Measurements from ENCODE around the gene HIPK2.

The HIPK2 gene

GRCh38 chr7:139695051-139695450, 82.7 kb downstream of the HIPK2 start:
- DNase-seq, result no peak

DNA sequence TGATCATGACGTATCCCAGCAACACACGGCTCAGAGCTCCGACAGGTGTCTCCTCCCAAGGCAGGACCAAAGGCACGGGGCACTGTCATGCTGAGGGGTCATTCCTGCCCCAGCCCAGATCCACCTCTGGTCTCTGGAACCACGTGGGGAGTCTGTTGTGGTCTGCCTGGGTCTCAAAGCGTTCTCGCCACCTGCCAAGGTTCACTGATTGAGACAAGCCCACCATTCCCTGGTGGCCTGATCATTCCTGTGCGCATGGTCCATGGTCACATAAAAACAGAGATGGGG, 83.5 kb downstream of the HIPK2 start:
- DNase-seq, result no peak

DNA sequence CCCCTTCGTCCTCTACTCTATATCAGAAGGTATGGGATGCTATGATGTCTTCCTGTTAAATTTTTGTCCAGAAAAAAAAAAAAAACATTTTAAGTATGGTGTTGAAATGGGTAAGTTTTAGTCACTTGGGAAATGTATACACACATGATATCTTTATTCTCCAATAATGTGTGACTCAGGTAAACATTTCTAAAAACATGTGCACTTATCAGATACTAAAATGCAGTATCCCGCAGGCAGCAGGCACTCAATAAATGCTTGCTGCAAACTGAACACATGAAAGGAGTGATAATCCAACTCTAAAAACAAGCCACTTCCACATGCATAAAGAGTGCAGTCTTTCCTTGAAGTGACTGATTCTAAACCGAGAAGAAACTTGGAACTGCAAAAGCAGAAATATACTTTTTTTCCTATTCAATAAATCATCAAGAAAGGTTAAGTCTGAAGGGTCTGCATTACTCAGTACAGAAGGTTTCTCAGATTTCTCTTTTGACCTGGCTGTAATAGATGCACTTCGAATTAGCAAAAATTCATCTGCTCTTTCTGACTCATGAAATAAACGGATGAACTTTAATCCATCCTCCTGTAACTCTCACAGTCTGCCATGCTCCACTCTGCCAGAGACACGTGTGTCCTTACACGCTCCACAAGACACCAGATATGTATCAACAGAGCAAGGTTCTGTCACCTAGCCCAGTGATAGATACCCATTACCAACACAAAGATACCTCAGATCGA, 84.0 kb downstream of the HIPK2 start:
- no peak for DNase-seq

DNA sequence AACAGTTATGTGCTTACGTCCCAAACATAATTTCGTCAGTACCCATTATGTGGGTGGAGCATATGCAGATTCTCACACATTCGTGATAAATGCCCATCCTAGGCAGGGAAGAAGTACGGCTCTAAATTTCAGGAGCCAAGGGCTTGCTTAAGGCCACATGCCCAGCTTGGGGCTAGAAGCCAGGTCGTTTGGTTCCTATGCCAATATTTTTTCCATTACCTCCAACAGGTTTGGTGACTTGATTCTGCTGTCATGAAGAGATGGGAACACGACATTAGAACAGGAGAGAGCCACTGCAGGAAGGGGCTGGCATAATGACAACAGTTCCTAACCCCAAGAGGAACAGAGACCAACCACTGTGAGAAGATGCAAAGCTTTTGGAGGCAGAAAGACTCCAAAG, 85.1 kb downstream of the HIPK2 start:
- DNase-seq, result no peak

DNA sequence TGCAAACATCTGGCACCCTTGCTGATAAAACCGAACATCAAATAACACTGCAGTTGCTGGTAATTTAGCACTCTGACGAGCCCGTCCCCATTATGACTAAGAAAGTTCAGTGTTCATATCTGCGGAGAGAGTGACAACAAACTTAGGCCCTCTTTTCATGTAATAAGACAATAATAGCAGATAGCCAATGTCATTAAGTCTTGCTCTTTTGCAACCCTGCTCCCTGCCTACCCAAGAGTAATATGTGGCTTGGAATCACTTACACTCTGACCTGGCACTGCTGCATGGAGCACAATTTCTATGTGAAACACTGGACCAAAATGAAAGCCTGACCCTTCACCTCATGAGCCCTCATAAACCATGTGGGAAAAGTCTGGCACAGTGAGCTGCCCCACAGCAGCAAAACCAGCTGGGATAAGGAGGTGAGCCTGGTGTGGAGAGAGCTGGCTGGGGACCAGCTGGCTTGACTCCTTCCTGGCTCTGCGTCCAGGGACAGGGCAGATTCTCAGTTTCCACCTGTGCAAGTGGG, 86.5 kb downstream of the HIPK2 start:
- DNase-seq, result no peak

- DNase-seq, result peak; percentile 63
These were observed 89.7 kb downstream of the HIPK2 start for GRCh38 chr7:139687980-139688632.

DNA sequence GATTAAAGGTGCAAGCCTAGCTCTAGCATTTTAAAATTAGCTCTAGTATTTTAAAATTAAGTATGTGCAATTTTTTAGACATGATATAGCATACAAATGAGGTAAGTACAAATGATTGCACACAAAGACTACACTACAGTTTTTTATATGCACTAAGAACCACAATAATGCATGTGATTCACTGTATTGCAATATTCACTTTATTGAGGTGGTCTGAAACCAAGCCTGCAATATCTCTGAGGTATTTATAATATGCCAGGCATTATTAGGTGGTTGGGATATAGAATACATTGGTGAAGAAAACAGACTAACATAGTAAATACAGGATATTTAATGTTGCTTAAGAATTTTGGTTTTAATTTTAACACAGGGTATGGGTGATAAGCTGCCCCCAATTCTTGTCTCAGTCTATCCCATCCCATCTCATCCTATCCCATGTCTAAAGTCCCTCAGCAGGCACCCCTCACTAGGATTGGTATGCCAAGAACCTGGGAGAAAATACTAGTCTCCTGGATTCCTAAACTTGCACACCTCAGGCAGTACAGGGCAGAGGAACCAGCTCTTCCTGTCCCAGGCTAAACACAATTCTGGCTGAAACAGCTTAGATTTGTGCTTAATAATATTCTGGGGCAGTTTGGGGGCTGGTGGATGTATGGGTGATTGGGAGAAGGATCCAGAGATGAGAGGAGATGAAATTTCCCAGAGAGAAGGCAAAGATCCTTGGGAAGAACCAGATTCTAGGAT, 90.4 kb downstream of the HIPK2 start:
- peak; percentile 50 for DNase-seq

DNA sequence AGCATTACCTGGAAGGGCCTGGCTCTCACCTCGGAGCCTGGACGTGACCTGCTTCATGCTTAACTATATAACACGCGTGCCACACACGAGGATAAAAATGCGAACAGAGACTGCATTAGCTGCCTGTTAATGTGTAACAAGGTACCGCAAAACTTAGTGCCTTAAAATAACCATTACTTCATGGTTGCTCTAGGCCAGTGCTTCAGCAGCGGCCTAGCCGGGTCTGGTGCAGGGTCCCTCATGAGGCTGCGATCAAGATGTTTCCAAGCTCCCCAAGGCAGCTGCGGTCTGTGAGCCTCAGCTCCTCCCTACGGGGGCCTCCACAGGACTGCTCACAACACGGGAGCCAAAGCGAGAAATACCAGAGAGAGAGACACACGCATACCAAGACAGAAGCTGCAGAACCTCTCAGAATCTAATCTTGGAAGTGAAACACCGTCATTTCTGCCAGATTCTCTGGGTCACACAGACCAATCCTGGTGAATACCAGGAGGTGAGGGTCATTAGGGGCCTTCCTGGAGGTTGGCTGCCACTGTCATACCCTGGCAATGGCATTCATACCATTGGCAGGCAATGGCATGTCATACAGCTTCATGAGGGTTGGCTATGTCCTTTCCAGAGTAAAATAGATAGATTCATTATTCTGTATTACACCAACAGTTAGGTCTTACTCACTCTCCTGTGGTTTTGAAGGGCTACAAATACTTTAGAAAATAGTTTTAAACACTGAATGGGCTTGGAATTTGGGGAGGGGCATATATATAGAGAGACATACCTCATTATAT, 94.5 kb downstream of the HIPK2 start:
- peak; percentile 95 for DNase-seq

- peak; percentile 95 for DNase-seq
These were observed 95.4 kb downstream of the HIPK2 start for GRCh38 chr7:139682136-139683013.

DNA sequence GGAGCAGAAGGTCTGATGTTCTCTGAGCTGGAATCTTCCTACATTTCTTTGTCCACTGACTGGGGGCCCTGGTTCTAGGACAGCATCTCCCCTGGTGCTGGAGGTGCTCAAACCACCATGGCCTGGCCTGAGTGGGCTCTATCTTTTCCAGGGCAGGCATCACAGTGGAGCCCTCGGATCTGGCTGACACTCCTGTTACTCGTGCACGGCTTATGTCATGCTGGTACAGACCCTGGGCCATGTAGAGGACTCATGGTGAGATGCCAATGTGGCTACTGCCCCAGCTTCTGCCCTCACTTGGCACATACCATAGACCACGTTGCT, 96.0 kb downstream of the HIPK2 start:
- no peak for DNase-seq

DNA sequence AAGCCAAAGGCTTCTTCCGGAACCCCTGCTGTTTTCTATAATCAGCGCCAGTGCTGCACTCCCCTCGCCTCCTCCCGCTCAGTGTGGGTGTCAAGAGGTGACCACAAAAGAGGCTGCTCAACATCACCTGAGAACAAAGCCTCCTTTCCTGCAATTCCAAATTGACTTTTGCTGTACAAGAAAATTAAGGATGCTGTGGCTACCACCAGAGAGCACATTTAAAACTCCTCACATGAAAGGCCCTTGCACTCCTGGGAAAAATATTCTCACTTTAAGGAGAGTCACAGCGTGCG, 96.4 kb downstream of the HIPK2 start:
- DNase-seq, result no peak

GRCh38 chr7:139680676-139681462, 96.9 kb downstream of the HIPK2 start:
- peak; percentile 97 for DNase-seq

- peak; percentile 44 for DNase-seq
These were observed 97.8 kb downstream of the HIPK2 start for GRCh38 chr7:139679731-139680594.

DNA sequence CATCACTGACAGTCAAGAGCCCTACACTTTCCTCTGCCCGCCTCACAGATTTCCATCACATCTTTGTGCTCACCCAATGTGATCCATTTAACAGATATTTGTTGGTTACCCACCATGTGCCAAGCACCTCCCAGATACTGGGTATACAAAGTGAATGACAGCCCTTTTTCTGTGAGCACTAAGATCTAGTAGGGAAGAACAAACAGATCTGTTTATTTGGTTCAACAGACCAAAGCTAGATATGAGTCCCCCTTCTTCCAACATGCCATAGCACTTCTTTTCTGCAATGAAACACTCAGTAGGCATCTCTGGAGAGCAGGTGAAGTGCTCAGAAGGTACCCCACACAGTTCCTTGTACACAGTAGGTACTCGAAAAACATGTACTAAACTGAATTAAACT, 101.4 kb downstream of the HIPK2 start:
- no peak for DNase-seq

GRCh38 chr7:139675127-139676125, 102.4 kb downstream of the HIPK2 start:
- DNase-seq, result peak; percentile 55

DNA sequence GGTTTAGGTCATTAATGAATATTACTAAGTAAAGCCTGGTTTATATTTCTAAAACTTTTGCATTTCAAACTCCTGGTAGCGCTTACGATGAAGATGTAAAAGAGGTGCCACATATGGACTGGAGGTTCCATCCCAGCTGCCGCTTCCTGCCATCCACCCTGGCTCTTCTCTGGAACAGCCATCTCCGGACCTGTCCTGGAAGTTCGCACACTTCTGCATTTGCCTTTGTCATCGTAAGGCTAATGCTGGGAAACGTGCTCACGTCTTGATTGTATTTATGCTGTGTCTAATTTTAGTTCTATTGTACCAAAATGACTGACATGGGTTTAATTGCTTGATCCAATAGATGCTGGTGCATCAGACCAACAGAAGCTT, 103.1 kb downstream of the HIPK2 start:
- DNase-seq, result no peak

DNA sequence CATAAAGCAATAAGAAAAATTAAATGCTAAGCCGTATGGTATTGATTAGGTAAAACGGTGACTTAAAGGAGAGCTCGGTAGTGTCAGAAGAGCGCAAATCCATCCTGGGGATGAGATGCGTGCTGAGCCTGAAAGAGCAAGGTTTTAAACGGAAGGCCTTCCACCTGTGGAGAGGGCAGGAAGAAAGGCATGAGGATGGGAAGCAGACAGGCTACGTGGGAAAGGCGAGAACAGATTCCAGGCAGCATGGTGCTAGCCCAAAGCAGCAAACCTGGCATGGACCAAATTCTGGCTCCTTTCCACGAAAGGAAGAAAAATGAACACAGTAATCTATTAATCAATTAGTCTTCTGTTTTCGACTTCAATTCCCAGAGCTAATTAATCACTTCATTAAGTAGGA, 103.5 kb downstream of the HIPK2 start:
- DNase-seq, result no peak

GRCh38 chr7:139673762-139674161, 104.0 kb downstream of the HIPK2 start:
- no peak for DNase-seq

DNA sequence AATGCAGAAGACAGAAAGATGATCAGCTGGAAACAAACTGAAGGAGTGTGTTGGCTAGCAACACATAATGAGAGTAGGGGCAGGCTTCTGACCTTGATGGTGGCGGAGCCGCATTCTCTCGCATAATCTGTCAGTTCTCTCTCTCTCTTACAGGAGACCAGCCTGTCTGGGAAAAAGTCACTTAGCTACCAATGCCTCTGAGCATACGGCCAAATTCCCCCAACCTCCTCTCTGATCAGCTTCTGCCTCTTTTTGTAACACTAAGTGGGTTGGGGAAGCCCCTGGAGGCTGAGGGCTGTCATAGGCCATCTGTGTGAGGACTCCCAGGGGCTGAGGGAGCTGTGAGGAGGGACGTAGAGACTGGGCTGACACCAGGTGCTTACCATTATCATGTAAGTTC, 104.6 kb downstream of the HIPK2 start:
- DNase-seq, result no peak

All from fibroblast of skin of scalp (primary cell).